Stimulated activated CD4-positive, alpha-beta T cell treated with anti-CD3 and anti-CD28 coated beads, Interleukin-15, amount 100 ng/mL, for 24 hours (primary cell): ENCODE results near the gene MTF1.
"Not testable (repeated sequence)": the region's sequence is repeated elsewhere in the genome, so short reads cannot be mapped to it uniquely, and the experiment has no call there.

Source experiments
- DNase-seq: peaks from one replicate; pipeline ENCODE4 v3.0.0-alpha.2; 2020

Gene MTF1

DNA sequence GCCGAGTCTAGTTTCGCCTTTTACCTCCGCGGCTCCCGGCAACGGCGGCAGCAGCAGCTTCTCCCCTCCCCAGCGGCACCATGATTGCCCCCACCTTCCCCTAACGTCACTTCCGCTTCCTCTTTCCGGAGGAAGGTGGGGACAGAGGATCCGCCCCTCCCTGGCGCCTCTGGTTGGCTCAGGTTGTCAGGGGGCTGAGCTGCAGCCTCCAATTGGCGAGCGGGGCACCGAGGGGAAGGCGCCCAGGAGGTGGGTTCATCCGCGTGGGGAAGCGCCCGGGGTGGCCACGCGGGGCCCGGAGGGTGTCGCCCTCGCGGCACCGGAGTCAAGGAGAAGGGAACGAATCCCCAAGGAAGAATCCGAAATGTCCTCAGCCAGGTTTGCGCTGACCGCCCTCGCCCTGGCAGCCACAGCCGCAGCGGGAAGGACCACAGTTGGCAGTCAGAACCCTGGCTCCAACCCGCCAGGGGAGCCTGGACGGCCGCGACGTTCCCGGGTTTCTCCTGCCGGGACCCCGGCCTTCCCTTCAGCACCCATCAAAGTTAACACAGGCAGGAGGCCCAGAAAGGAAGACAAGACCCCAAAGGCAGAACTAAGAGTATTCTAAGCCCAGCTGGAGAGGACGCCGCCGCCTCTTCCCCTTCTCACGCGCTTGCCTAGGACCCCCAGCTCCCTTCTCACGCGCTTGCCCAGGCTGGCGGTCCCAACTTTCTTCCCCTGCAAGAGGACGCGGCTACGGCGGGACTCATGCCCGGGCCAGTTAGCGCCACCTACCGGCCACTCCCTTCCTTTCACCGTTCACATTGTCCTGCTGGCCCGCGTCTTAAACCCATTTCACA lies at the start of gene MTF1:
TSS of gene MTF1 (minus strand) at position 86 of the 839 bp plus-strand sequence. CDS start 1,934 bp downstream, outside the sequence.
- peak; percentile 98 for DNase-seq

DNA sequence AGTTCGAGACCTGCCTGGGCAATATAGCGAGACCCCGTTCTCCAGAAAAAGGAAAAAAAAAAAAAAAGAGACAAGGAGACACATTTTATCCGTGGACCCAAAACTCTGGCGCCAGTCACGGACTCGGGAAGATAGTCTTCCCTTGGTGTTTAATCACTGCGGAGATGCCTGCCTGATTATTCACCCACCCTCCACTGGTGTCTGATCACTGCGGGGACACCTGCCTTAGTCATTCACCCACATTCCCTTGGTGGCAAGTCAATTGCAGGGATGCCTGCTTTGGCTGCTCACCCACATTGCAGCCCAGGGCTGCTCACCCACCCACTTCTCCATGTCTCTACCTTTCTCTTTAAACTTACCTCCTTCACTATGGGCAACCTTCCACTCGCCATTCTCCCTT lies 49.1 kb upstream of the MTF1 start:
- DNase-seq = not testable (repeated sequence)

DNA sequence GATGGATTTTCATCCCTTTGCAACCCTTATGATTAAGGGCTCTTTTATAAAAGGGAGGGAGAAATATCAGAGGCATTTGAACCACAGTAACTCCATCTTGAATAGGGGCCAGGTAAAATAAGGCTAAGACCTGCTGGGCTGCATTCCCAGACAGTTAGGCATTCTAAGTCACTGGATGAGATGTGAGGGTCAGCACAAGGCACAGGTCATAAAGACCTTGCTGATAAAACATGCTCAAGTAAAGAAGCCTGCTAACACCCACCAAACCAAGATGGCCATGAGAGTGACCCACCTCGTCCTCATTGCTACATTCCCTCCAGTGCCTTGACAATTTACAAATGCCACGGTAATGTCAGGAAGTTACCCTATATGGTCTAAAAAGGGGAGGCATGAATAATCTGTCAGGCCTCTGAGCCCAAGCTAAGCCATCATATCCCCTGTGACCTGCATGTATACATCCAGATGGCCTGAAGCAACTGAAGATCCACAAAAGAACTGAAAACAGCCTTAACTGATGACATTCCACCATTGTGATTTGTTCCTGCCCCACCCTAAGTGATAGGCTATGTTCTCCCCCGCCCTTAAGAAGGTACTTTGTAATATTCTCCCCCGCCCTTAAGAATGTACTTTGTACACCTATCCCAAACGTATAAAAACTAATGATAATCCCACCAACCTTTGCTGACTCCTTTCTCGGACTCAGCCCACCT lies 48.2 kb upstream of the MTF1 start:
- DNase-seq = not testable (repeated sequence)

DNA sequence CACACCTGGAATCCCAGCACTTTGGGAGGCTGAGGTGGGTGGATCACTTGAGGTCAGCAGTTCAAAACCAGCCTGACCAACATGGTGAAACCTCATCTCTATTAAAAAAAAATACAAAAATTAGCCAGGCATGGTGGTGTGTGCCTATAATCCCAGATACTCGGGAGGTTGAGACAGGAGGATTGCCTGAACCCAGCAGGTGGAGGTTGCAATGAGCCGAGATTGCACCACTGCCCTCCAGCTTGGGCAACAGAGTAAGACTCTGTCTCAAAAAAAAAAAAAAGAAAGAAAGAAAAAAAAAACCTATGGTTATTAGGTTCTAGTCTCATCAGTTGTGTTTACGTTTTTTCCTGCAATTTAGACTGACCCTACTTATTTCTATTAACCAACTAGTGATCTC lies 47.2 kb upstream of the MTF1 start:
- DNase-seq = not testable (repeated sequence)

DNA sequence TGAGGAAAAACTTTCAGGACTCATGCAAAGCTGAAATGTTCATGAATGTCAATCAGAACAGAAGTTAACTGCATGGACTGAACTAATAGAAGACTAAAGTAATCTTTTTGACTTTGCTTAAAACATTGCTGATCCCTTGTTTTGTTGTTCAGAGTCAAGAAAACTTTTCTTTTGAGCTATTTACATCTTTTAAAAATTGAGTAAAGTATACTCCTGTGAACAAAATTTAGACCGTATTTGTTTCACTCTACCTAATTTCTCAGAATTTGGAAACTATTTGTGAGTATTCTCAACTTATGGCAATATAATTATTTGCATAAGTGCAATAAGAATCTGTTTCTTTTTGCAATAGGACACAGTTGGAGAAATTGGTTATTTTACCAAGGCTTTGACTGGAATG lies 46.3 kb upstream of the MTF1 start:
- DNase-seq = no peak

DNA sequence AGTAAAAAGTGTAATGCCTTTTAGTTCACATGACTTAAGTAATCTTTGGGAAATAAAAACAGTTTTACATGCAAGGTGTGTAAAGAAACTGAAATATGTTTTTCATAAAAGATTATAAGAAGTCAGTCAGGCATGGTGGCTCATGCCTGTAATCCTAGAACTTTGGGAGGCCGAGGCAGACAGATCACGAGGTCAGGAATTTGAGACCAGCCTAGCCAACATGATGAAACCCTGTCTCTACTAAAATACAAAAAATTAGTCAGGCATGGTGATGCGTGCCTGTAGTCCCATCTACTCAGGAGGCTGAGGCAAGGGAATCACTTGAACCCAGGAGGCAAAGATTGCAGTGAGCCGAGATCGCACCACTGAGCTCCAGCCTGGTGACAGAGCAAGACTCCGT lies 44.5 kb upstream of the MTF1 start:
- not testable (repeated sequence) for DNase-seq

DNA sequence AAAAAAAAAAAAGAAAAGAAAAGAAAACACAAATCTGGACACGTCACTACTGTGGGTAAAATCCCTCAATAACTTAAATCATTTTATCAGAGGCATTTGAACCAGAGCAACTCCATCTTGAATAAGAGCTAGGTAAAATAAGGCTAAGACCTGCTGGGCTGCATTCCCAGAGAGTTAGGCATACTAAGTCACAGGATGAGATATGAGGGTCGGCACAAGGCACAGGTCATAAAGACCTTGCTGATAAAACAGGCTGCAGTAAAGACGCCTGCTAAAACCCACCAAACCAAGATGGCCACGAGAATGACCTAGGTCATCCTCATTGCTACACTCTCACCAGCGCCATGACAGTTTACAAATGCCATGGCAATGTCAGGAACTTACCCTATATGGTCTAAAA lies 43.6 kb upstream of the MTF1 start:
- no peak for DNase-seq

DNA sequence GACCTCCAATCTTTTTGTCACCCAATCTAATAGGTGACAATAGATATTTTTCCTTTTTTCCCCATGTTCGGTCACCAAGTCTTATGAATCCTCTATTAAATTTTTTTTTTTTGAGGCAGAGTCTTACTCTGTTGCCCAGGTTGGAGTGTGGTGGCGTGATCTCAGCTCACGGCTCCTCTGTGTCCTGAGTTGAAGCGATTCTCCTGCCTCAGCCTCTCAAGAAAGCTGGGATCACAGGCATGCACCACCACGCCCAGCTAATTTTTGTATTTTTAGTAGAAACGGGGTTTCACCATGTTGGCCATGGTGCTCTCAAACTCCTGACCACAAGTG lies 42.5 kb upstream of the MTF1 start:
- DNase-seq = no peak

DNA sequence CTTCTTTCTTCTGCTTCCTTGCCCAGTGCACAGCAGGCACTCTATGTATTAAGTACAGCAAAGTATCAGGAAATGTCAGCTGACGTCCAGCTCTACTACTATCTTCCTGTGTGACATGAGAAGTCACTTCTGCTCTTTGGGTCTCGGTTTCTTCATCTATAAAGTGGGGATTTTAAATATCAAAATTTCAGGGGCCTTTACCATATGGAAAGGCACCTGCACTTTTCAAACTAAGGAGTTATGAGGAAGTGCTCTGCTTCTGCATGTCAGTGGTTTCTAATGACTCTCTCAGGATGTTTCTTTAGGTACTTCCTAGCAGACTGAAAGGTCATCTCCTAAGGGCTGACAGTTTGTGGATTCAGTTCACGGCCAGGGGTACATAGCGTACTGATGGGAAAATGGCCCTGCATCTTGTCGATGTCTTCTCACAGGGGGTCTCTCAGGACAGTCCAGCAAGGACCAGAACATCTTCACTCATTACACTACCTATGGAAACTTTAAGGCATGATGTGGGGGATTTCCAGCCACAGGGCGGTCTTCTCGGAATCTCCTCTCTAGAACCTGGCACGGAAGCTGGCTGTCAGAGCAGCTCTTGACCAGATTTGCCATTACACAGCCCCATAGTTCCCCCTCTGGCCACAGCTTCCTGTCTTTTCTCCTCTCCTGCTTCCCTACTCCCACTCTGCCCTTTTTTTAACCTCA lies 42.0 kb upstream of the MTF1 start:
- no peak for DNase-seq

DNA sequence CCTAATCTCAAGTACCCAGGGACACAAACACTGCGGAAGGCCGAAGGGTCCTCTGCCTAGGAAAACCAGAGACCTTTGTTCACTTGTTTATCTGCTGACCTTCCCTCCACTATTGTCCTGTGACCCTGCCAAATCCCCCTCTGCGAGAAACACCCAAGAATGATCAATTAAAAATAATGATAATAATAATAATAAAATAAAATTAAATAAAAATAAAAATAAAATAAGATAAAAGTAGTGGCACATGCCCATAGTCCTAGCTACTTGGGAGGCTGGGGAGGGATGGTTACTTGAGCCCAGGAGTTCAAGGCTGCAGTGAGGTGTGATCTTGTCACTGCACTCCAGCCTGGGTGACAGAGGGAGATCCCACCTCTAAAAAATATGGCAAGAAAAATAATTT lies 38.2 kb upstream of the MTF1 start:
- not testable (repeated sequence) for DNase-seq

DNA sequence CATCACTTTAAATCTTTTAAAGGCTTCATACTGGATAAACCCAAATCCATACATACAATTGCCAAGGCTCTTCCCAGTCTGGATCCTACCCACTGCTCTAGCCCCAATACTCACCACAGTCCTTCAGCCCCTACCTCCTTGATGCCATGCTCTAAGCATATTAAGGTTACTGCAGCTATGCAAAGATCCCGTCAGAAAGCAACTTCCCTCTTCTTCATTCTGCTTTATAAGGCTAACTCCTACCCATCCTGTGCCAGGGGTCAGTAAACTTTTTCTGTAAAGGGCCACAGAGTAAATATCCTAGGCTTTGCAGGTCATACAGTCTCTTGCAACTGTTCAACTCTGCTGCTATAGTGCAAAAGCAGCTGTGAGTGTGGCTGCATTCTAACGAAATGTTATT lies 34.3 kb upstream of the MTF1 start:
- no peak for DNase-seq

DNA sequence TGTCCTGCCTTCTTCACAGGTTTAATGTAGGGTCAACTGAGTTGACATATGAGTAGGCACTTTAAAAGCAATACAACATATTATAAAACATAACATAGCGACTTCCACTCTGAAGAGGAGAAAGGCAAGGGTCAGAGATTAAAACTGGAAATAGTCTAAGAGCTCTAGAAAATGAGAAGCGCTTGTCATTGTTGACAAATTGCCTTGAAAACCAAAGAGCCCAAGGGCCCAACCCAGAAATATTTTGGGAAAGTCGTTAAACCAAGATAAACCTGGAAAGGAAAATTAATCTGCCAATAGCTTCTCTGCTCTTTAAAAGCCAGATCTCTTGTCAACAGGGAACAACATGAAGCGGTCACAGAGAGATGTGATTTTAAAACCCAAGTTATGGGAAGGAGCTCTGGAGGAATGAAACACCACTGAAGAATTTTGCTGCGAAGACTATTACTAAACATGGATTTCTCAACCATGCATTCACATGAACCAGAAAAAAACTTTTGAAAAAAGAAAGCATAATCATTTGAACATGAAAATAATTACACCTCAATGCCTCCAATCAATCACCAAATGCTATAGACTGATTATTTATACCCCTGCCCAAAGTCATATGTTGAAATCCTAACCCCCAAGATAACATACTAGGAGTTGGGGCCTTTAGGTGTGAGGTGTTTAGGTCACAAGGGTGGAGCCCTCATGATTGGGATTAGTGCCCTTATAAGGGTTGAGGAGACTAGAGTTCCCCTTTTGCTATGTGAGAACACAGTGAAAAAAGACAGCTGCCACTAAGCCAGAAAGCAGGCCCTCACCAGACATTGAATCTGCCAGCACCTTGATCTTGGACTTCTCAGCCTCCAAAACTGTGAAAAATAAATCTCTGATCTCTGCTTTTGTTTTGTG lies 33.0 kb upstream of the MTF1 start:
- no peak for DNase-seq

DNA sequence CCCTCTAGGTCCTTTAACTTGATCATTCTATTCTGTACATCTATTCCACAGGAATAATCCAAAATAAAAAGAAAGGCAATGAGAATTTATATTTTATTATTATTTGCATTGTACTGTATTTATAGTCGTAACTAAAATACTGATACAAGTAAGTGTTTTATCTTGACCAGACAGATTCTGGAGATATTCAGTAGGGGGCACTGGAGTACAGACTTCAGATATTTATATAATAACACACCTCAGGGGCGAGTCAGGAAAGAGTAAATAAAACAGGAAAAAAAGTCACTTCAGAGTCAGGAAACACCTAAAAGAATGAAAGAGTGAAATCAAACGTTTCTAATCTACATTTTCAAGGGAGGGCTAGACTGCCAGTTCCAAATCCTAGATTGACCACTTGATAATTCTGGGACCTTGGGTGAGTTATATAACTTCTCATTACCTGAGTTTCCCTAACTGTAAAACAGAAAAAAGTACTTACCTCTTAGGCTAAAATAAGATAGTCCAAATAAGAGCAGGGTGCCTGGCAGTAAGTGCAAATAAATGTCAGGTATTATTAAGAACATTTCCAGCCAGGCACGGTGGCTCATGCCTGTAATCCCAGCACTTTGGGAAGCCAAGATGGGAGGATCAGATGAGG lies 31.1 kb upstream of the MTF1 start:
- no peak for DNase-seq

DNA sequence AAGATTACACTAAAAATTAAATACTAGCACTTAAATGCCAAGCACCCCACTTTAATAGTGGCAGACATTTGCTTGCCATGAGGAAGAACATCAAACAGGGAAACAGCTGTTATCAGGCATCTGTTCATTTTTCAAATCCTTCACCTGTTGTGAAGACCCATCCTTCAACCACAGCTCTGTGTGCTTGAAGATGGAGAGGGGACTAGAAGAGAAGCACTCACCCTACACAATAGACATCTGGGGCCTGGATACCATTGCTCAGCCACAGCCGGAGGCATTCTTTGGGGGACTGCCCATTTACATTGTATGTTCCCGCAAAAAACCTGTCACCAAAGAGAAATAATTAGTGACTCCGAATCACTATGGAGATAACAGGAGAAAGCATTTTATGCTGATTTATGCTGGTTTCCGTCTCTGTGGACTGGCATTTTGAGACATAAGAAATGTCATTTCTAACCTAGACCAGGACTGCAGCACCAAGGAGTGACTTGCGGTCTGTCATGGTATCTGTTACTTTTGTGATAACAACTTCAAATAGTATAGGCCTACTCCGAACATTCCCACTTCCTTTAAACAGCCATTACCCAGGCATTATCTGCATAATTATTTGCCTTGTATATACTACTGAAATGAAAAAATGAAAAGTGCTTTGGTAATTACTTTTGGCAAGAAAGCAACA lies 28.8 kb upstream of the MTF1 start:
- no peak for DNase-seq

DNA sequence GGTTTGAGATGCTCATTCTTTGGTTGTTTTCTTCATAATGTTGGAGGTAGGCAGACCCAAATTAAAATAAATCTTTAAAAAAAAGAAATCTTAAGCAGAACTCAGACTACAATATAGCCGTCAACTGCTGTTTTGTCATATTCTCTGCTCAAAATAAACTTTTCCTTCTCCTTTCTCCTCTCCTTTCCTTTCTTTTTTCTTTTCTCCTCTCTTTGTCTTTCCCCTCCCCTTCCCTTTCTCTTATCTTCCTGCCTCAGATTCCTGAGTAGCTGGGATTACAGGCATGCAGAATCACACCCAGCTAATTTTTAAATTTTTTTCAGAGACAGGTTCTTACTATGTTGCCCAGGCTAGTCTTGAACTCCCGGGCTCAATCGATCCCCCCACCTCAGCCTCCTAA lies 24.8 kb upstream of the MTF1 start:
- no peak for DNase-seq

DNA sequence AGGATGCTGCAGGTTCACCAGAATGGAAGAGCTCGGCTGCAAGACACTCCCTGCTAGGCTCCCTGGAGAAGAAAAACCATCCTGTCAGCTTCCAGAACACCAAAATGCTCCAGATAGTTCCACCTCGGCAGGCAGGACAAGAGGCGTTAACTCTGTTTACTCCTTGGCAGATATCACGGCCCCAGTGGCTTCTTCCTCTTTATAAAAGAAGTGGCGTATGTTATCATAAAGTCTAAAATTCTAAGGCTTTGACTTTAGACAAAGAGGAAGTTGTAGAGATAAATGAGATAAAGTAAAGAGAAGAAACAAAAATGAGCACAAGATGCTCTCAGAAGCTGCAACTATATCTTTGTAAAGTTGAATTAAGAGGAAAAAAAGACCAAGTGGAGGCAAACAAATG lies 24.3 kb upstream of the MTF1 start:
- DNase-seq = no peak

DNA sequence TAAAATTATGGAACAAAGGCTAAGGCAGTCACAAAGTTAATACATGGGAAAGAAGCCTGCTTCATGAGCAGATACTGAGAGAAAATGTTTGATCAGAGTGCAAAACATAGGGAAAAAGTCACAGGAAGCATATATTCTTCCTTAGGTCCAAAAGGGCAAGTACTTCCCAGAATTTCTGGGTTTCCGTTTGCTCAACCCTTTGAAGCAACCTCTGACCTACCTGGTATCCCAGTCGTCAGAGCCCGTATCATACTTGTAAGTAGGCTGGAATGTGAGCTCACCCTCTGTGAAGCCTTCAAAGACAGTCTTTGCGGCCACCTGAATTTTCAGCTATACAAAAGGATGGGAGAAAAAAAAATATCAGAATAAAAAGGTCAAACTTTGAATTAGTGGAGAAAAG lies 20.5 kb upstream of the MTF1 start:
- no peak for DNase-seq

DNA sequence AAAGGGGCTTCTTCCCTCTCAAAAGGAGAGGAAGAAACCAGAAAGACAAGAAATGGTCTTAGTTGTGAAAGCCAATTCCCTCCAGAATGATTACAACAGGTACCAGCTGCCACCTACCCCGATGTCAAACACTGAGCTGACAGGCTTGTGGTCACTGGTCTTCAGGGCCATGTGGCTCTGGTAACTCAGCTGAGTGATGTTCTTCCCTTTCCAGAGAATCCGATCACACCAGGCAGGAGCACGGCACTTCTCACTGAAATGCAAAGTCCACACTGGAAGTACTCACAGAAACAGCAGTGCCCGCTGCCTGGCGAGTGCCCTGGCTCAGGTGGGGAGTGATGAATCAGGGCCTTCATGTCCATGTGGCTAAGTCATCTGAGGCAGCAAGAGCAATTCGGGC lies 18.7 kb upstream of the MTF1 start:
- DNase-seq = no peak

DNA sequence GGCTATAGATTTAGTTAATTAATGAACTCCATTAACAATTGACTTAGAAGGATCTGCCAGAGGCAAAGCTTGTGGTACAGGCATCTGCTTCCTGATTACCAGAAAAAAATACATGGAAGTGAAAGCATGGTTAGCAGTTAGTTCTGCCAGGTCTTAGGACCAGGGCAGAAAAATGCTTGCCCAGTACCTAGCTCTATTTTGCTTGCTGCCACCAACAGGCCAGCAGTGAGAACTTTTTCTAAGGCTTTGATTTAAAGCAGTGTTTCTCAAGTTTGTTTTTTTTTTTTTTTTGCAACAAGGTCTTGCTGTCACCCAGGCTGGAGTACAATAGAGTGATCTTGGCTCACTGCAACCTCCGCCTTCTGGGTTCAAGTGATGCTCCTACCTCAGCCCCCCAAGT lies 16.4 kb upstream of the MTF1 start:
- DNase-seq = no peak

DNA sequence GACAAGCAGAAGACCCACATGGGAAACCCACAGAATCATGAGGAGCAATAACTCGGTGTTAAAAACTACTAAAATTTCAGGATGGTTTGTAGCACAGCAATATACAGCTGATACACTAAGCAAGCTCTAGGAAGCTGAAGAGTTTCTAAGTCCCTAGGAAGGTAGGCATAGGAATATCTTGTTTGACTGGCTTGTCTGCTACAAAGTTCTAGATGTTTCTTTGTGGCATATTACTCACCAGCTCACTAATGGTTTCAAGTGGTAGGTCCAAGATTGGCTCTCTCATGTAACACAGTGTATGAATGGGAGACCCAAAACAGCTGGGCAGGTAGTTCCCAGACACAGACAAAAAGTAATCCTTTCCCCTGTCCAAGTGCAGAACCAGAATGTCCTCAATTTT lies 13.3 kb upstream of the MTF1 start:
- no peak for DNase-seq

DNA sequence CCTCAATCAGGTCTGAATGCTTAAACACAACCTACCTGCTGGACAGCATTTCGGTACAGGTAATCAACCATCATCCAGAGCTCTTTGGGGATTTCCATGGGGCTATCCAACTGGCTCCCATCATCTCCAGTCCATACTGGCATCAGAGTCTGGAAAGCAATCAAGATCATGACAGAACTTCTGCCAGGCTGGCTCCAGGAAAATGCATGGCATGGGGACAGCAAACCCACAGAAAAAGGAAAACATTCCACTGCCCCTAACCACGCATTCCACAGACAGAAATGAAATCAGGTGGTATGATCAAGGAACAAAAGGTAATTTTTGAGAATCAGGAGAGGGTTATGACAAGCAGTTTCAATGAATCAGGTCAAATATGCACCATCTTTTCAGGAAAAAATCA lies 9.1 kb upstream of the MTF1 start:
- DNase-seq = no peak

DNA sequence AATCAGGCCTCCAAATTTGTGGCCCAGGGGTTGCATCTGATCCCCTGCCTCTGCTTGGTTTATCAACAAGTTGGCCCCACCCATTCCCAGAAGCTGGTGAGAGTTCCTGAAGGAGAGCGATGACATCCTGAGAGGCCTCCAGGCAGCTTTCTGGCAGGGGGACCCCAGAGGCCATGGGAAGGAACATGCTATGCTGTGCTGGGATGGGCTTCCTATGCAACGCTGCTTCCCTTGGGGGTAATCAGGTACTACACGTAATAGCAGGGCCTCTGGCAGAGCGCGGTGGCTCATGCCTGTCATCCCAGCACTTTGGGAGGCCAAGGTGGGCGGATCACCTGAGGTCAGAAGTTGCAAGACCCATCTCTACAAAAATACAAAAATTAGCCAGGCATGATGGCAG lies 8.4 kb upstream of the MTF1 start:
- DNase-seq = no peak
